Bronchial epithelial cell (primary cell): ENCODE data around the gene LMAN1L. TPM values are rescaled to one million over a fixed set of nuclear protein-coding genes. Genes with fewer than 3 reads are reported as not detected.

Source experiments
- DNase-seq: peaks from one replicate; pipeline ENCODE4 v3.0.0-alpha.2; 2010; ENCODE audit warnings: low read depth
- FAIRE-seq: peaks from 2 replicates; lab custom pipeline; 2011; peaks lifted over from hg19 to GRCh38; lab: Jason Lieb, UNC
- H3K27me3 ChIP-seq: 2 replicates; pipeline ENCODE4 v1.5.1; 2011; ENCODE audit warnings: low read length; ENCODE audit not compliant: control insufficient read depth, insufficient read depth
- H3K36me3 ChIP-seq: 2 replicates; pipeline ENCODE4 v1.5.1; 2011; ENCODE audit warnings: low read length; ENCODE audit not compliant: control insufficient read depth, insufficient read depth
- H3K4me3 ChIP-seq: 2 replicates; pipeline ENCODE4 v1.5.1; 2011; ENCODE audit warnings: mild to moderate bottlenecking, low read depth, low read length, control low read depth
- CTCF ChIP-seq: IDR thresholded peaks from 2 replicates; pipeline ENCODE4 v1.5.1; 2011; ENCODE audit warnings: mild to moderate bottlenecking, moderate library complexity, low read length, control low read depth, inconsistent platforms; ENCODE audit not compliant: insufficient read depth, severe bottlenecking
- total RNA-seq: library from RNA; depleted of rRNA; stranded (reverse); fragments of >200 nt; gene quantifications from 2 replicates; pipeline ENCODE4 v1.2.1, GENCODE V29; 2014

The LMAN1L gene
- total RNA-seq, 1 donor from 2014 or later, result under 0.01 TPM

- FAIRE-seq, result peak; percentile 77
- Histone ChIP-seq H3K4me3 (no peak overlapping the region), H3K36me3 (peaks cover 34% of the 10 kb centered on the region), H3K27me3 (no peaks in the 10 kb centered on the region)
- no peak for DNase-seq
- no peak for TF ChIP-seq CTCF
Measured at GRCh38 chr15:74798388-74799254, 14.0 kb upstream of the LMAN1L start.

GRCh38 chr15:74799255-74799855, 13.3 kb upstream of the LMAN1L start:
- peaks cover 34% of the 10 kb centered on the region for H3K36me3 ChIP-seq
- FAIRE-seq (no peak), DNase-seq (no peak)
- H3K27me3 ChIP-seq, result no peaks in the 10 kb centered on the region
- H3K4me3 ChIP-seq, result no peak overlapping the region
- no peak for TF ChIP-seq CTCF

- peak; percentile 99 for TF ChIP-seq CTCF
- no peaks in the 10 kb centered on the region for H3K27me3 ChIP-seq
- H3K4me3 ChIP-seq, result no peak overlapping the region
- peaks cover 34% of the 10 kb centered on the region for H3K36me3 ChIP-seq
- peak; percentile 94 for DNase-seq
- FAIRE-seq, result peak; percentile 98
Measured at GRCh38 chr15:74799856-74800558, 12.6 kb upstream of the LMAN1L start.

GRCh38 chr15:74800559-74801094, 12.0 kb upstream of the LMAN1L start:
- H3K36me3 ChIP-seq, result peaks cover 34% of the 10 kb centered on the region
- FAIRE-seq (no peak), DNase-seq (no peak)
- H3K27me3 ChIP-seq, result no peaks in the 10 kb centered on the region
- H3K4me3 ChIP-seq, result no peak overlapping the region
- TF ChIP-seq CTCF, result no peak

- Histone ChIP-seq H3K27me3 (no peaks in the 10 kb centered on the region), H3K36me3 (peaks cover 34% of the 10 kb centered on the region), H3K4me3 (no peak overlapping the region)
- no peak for DNase-seq
- TF ChIP-seq CTCF, result no peak
- no peak for FAIRE-seq
Measured at GRCh38 chr15:74801311-74801997, 11.2 kb upstream of the LMAN1L start.
